SHP77 treated with DMSO at 0.1 percent for 48 hours (cell line): ENCODE measurements around the gene LMCD1.

Source experiments
- DNase-seq: peaks from one replicate; lab custom pipeline; 2025; lab: John Stamatoyannopoulos, UW

The LMCD1 gene

DNA sequence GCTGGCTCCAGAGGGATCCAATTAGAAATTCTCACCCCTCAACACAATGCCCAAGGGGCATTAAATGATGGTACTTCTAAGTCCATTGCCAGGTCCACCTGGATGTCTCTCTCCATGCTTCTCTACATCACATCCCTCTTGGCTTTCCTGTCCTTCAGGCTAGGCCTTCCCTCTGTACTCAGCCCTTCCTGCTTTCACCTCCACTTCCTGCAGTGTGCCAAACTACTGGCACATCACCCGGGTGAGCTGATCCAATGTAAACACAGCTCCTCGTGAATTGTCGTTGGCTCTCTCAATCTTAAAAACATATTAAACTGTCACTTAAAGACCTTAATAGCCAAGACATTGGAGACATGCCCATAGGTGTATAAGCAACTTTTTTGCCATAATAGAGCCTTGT lies 4.0 kb downstream of the LMCD1 start:
- DNase-seq = peak; percentile 54

DNA sequence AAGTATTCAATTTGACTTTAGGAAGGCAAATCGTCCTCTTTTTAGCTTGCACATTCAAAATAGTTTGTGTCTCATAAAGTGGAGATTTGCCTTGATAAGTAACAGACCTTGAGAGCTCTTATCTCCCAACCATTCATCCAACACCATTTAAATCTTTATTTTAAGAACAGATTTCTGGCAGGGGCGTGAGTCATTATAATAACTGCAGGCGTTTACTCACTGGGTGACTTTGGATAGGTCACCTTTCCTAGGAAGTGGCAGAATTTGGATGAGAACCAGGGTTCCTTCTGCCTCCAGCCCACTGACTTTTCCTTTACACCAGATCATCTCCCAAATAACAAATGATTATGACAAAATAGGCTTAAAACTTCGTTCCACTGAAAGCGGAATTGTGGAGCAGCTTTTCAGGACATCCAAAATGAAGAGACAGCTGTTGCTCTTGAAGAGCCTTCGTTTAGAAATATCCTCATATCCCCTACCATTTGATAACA lies 5.0 kb downstream of the LMCD1 start:
- DNase-seq = no peak

DNA sequence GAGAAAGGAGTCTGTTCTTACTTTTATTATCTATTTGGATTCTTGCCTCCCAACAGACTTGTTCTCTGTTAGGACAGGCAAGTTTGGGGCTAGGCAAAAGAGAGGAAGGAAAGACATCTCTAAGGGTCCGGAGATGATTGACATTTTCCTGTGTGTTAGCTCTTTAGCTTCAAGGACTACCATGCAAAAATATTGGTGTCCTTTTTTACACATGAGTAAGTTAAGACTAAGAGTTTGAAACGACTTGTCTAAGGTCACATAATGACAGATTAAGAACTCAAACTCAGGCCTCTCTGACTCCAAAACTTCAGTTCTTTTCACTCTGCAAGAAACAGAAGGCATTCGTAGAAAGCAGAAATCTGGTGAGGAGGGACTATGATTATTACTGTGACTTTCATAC lies 5.9 kb downstream of the LMCD1 start:
- no peak for DNase-seq

DNA sequence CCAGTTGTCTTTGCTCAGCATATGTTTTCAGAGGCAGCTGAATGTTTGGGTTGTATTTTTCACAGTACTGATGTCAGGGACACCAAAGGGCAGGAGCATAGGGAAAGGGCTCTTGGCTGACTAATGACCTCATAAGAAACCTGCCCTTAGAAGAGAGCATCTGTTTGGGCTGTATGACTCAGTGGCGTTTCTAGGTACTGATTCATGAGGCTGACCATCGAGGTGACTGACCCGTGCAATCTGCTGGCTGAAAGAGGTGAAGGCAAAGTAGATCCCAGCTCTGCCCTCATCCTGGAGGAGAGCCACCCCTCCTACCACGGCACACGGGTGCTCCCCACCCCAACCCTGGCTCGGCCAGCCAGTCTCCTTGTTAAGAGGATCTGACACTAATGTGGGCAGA lies 8.3 kb downstream of the LMCD1 start:
- DNase-seq = no peak

DNA sequence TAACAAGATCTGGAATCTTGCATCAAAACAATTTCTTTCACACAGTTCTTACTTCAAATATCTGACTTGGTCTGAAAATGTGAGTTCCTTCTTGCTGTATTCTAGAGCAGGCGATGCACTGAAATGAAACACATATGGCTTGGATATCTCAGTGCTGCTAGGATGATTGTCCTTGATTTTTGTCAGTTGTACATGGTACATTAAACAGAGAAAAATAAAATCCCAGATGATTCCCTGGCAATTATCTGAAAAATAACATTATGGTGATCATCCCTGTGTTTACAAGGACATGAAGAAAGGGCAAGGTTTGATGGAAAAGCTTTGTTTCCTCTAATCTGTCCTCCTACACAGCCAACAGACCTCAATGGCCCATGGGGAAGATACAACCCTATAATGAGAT lies 10.6 kb downstream of the LMCD1 start:
- DNase-seq = no peak

DNA sequence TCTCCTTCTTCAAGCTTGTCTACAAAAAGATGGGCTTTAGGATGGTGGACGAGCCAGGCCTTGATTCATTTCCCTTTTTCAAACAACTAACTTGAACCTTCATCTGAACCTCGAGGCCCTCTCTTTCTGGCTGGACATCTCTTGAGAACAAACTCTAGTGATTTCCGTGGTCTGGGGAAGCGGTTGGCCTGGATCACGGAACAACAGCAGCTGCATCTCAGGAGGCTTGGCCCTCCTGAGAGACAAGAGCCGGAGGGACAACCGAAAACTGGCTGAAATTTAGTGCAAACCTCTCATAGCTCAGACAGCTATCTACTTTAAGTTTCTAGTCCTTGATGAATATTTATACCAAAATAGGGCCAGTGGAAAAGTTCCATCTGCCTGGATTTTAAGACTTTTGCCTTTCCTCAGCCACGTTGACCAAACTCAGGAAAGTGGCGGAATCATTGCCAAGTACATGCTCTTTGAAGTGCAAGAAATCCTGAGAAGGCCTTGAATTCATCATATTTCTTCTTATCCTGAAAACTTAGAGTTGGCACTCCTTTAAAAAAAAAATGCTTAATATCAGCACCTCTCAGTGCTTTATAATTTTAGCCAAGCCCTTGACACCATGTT lies 14.5 kb downstream of the LMCD1 start:
- DNase-seq = no peak

DNA sequence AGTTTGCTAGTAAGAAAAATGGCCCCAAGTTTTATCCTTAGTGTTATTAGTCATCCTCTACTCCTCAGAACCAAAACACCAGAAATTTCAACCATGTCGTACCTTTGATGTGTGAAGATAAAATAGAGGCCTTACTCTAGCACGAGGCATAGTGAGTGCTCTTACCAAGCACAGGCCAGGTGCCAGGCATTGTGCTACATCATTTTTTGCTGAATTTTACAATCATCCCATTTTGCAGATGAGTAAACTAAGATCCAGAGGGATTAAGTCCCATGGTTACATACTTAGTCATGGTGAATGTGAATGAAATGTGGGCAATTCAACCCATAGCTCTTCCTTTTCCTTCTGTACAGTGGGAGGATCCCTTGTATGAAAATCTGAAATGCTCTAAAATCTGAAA lies 15.2 kb downstream of the LMCD1 start:
- DNase-seq = no peak

DNA sequence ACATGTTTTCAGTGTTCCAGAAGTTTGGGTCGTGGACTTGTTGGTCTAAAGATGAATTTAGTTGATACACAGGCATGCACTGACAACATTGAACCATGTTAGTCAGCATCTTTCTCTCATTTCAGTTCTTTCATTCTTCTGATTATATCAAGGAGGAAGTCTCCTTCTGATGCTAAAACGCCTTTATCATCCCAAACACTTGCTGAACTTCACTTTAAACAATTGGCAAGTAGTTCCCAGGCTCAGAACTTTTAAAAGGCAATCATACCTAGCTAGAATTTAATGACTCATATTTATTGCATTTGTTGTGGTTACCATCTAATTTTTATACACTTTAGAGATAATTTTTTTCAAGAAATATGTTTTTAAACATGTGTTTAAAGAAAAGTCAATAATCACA lies 15.9 kb downstream of the LMCD1 start:
- no peak for DNase-seq

DNA sequence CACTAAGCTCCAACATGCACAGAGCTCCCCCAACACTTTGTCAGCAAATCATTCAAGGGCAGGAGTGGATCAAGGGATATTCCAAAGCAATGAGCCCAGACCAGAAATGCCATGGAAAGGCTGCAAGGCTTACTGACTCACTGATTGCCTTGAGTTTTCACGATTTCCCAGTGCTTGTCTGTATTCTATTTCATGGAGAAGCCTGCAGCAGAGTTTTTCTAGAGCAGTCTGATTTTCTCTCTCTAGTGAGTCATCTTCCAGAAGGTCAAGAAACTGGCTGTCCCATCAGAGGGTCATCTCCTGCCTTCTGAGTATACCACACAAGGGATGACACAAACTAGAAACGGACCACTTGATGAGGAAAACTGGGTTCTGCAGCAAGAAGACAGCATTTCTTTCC lies 16.5 kb downstream of the LMCD1 start:
- no peak for DNase-seq

DNA sequence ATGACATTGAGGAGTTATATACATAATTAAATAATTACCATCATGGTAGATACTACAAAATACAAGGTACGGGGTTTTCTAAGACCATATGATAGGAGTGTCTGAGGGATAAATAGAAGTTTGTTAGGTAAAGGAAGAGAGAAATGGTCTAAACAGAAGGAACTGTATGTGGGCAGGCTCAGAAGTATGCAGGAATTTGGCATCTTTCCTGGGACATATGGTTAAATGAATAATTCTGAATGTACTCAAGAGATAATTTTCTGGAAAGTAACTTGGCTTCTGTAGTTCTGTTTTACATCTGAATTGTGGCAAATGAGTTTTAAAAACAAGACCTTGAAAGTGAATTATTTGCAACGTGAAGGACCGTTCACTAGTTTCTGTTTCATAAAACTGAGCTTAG lies 17.5 kb downstream of the LMCD1 start:
- no peak for DNase-seq

DNA sequence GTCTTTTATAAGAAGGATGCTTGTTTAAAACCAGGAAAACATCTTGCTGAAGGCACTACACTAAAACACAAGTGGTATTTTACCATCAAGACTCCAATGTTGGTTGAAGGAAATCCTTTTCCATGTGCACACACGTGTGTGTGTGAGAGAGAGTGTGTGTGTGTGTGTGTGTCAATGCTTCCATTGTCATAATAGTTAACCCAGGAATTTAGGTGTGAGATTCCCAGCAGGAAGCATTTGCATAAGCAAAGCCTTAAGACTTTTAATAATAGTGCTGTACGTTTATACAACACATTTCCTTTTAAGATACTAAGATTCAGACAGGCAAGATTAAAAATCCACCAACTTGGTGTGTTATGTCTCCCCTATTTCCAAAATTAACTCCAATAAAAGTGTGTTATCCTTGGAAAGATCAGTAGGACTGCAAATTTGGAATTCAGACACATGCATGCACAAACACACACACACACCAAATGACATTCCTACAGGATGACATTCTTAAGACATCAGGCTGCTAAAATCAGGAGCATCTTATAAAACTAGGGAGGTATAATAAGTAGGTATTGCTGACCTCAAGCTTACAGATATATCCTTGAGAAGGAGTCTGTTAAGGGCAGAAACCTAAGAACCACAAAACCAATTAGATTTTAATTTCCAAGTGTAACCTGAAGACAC lies 18.3 kb downstream of the LMCD1 start:
- no peak for DNase-seq

DNA sequence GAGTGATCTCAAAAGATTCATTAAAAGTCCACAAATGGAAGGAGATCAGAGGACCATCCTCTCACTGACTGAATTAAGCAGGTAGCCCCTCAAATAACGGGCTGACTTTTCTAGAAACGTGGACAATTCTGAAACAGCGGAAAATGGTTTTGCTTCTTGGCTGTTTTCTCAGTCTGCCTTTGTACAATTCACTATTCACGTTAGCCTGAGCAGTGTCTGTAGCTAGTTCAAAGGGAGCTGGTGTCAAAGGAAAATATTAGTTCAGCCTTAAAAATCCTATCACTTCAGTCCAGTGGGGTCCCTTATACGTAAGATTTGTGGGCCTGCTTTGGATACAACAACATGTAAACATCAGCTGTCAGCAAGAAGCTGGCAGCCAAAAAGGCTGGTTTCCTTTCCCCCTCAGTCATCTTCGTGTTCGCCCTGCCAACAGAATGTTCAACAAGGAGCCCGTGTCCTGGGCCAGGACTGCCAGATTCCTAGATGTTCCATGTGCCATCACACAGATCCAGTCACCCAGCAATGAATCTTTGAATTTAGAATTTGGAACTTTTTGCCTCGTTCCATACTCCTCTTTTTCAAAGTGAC lies 19.3 kb downstream of the LMCD1 start:
- DNase-seq = no peak

DNA sequence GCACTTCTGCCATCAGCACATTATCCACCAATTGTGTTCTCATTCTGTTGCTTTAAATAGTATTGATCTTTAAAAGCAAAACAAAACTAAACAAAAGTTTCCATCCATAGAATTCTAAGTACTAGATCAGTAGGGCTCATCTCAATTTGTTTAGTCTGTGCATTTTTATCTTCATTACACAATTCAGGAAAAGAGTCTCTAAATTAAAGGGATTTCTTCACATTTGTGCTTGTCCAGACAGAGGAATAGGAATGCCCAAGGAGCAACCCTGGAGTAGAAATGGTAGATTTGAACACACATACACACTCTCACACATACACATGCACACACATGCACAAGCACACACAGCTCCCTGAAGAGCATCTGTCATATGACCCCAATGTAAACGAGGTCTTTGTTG lies 21.4 kb downstream of the LMCD1 start:
- no peak for DNase-seq

DNA sequence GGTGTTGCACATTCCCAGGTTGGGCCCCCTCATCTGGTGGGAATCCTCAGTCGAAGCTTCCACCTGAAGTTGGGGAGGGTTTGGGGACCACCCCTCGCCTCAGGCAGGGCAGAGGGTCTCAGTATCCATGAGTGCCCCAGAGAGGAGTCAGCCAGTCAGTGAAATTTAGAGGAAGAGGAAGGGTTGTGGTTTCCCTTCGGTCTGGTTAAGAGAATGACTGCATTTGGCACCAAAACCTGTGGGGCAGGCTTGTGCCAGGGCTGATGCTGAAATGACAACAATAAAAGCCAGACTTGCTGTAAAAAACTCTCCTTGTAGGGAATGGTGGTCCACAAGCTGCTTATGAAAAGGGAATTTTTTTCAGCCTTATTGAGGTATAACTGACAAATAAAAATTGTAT lies 22.6 kb downstream of the LMCD1 start:
- no peak for DNase-seq

DNA sequence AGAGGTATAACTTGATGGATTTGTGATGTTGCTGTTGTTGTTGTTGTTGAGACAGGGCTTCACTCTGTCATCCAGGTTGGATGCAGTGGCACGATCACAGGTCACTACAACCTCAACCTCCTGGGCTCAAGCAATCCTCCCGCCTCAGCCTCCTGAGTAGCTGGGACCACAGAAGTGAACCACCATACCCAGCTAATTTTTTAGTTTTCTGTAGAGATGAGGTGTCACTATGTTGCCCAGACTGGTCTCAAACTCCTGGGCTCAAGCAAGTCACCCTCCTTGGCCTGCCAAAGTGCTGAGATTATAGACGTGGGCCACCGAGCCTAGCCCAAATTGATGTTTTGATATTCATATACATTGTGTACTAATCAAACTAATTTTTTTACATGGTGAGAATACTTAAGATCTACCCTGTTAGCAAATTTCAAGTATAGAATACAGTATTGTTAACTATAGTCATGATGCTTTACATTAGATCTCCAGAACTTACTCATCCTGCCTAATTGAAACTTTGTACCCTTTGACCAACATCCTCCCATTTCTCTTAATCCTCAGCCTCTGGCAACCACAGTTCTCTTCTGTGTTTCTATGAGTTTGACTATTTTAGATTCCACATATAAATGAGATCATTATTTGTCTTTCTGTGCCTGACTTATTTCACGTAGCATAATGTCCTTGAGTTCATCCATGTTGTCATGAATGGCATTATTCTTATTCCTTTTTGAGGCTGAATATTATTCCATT lies 23.2 kb downstream of the LMCD1 start:
- no peak for DNase-seq

DNA sequence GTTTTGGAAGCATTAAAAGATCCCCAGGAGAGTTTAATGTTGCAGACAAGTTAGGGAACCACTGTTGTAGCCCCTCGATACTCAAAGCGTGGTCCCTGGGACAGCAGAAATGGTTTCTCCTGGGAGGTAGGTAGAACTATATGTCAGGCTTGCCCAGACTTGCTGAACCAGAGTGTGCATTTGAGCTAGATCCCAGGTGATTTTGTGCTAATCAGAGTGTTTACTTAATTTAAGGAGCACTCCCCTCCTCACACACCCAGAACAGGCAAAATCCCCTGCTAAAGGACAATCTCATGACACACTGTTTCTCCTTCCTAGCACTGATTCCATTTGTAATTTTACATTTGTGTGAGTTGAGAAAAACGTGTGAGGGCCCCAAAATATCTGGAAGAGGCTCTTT lies 24.3 kb downstream of the LMCD1 start:
- no peak for DNase-seq

DNA sequence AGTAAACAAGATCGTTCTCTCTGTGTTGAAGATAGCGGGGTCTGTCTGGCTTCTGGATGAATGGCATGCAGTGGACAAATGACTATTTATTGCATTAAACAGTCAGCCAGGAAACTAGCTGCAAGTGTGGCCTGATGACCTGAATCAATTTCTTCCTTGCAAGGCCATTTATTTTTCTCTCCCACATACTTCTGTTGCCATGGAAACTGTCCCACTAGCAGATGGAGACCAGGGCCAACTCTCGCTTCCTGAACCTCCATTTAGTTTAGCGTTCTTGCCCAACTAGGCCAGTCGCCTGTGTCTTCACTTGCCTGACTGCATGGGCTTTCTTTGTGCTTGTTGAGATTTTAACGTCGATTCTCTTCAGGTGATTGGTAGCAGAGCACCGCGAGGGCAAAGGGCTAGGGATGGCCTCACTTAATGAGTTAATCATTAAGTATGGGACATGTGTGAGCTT lies 27.6 kb downstream of the LMCD1 start:
- DNase-seq = no peak

DNA sequence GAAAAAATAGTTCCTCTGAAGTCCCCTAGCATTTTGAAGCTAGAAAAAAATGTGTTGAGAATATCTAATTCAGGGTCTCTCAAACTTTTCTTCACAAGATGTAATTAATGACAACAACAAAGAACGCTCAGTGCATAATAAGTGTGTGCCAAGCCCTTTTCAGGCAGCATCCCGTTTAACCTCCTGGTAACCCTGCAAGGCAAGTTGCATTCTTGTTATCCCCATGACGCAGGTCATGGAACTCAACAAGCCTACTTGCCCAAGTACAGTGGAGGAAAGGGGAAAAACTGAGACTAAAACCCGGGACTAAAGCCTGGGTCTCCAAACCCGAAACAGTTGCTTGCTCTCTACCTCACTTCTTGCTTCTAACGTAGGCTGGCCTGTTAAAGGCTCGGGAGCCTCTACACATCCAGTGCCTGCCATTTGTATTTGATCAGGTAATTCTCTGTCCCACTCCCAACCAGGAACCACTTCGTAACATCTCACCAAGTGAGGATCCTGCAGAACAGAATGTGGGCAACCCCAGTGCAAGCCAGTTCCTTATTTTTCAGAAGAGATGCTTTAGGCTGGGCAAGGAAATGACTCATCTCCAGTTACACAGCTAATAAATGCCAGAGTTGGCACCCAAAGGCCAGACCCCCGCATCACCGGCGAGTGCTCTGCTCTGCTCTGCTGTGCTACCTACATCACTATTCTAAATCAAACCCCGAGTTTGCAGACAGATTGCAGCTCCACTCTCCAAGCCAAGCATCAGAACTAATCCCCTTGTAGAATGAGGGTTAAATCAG lies 28.3 kb downstream of the LMCD1 start:
- DNase-seq = no peak

DNA sequence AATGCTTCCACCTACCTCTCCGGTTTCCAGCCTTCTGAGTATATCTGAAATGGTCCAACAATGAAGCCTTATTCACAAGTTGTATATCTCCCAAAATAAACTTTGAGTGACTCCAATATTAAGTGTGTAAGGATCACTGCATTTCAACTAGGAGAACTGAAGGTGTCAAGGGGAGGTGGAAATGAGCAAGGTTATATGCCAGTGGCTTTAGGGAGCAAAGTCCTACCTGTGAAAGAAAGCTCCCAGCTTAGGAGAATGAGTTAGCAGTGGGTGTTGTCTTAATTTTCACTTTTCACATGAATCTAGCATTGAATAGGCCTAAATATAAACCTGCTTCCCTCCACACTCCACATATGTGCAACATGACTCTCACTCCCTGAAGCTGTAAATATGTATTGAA lies 29.0 kb downstream of the LMCD1 start:
- DNase-seq = no peak

DNA sequence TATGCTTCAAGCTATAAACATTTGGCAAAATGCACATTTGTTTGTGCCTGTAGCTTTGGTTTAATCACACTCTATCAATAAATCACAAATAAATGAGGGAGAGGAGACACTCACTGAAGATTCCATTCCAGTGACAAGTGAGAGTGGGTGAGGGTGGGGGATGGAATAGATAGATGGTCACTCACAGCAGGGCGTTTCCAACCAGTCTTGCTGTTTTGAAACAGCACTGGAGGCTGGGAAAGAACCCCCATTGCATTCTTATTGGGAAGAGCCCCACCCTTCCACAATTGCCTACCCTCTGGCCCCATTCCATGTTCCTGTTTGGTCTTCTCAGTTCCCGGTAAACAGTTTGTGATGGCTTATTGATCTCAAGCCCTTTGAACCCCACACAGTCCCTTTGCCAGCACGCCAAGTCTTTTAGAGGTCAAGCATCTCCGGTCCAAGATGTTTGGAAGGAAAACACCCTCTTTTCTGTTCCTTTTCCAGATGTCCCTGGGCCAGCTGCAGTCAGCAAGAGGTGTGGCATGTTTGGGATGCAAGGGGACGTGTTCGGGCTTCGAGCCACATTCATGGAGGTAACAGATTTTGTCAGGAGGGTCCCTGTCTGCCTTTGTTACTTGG lies 30.7 kb downstream of the LMCD1 start:
- DNase-seq = no peak
